Activated CD4-positive, alpha-beta T cell treated with anti-CD3 and anti-CD28 coated beads, Interleukin-2, amount 50 U/mL, for 1 hour (primary cell): ENCODE measurements around the gene BNIP5.

Source experiments
- DNase-seq: peaks from one replicate; pipeline ENCODE4 v3.0.0-alpha.2; 2020

Gene BNIP5

DNA sequence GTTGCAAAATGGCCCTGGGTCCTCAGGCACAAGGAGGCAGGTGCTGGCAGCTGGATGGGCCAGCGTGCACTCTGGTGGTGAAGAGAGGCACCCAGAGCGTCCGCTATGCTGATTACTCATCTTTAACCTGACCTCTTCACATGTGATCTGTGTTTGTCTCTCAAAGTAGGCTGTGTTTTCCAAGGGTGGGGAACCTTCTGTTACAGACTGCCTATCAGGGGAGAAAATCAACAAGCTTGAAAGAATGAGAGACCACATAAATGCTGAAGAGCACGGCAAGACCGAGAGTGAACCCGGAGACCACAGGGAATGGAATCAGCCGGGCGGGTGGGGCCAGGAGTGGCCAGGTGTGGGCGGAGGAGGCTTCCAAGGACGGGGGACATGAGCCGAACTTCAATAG, 16.2 kb downstream of the BNIP5 start:
- DNase-seq = no peak

DNA sequence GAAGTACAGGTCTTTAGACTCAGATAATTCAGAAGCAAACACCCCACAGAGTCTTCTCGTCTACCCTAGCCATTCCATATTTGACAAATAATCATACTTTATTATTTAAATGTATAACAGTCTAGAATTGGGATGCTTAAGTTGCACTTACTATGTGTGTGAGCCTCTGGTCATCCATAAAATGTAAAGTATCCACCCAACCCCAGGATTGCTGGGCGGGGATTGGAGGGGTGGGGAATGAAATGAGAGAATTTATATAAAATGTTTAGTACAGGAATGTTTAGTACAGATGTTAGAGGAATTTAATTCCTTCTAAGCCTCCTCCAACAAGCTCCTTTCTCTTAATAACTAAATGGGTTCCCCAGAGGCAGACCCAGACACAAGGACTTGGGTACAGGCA, 16.9 kb downstream of the BNIP5 start:
- DNase-seq = no peak

- DNase-seq = no peak
Measured at GRCh38 chr6:36319436-36319762, 17.3 kb downstream of the BNIP5 start.

GRCh38 chr6:36318690-36319435, 17.8 kb downstream of the BNIP5 start:
- no peak for DNase-seq

DNA sequence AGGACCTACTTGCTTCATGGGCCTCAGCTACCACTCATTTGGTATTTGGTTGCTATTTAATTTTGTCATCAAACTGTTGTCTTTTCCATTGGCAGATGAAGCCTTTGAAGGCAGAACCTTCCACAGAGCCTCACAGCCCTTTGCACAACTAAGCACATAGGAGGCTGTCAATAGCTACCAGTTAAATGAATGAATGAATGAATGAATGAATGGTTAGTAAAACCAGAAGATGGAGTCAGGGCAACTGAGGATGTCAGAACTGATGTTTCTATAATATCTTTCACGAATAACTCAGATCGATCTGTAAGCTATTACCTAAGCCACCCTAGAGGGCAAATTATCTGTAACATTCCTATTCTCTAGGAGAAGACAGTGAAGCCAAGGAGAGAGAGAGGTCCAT, 19.1 kb downstream of the BNIP5 start:
- DNase-seq = no peak

DNA sequence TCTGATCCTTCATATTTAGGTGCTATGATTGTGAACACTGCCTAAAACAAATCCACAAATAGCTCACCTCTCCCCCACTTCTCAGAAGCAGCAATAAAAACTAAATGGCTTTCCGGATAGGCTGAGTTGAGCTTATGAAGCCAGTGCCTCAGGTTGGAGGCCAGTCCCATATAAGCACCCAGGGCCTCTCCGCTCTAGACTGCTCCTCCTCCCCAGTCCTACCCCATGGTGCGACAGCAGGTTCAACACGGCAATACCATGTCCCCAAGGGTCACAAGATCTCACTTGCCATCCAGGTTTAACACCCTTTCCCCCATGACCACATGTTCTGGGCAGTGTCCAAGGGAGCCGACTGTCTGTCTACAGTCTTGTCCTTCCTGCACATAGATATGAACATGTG, 20.8 kb downstream of the BNIP5 start:
- DNase-seq = no peak

DNA sequence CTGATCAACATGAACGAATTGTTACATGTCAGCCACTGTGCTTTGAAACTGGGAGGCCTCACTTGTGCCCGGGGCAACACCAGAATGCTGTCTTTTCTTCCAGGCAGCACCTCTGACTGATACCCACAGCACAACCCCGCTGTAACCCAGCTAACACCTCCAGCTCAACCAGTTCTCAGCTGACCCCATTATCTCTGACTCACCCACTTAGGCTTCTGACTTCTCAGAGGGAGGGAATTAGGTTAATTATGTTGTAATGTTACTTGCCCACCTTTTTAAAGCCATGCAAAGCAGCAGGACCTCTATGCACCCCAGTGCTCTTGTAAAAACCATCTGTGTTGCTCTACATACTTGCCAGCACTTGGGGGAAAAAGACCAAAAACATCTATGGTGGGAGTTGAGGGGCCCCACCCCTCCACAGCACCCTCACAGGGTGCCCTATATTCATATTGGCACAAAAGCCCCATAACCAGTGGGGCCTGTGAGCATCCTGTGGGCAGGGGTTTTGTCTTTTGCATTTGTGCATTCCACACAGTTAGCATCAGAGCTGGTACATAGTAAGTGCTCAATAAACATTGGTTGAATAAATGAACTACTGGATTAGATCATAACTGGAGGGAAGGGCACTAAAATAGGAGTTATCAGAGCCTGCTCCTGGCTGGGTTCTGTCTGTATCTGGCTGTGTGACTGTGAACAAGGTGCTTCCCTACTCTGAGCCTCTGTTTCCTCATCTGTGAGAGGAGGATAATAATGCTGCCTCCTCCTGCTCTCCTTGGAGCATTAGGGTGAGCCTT, 22.3 kb downstream of the BNIP5 start:
- no peak for DNase-seq

DNA sequence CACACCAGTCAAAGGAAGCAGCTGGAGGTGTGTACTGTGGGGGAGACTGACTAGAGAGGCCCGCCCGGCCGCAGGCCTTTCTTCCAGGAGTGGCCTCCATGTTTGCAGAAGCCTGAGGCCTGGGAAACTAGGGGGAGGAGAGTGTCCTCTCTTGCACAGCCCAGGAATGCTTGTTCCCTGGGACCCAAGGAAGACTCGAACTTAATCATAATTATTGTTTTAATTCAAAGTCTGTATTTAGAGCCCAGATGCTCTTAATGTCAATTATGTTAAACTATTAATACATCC, 23.1 kb downstream of the BNIP5 start:
- no peak for DNase-seq

- no peak for DNase-seq
Measured at GRCh38 chr6:36312854-36313648, 23.6 kb downstream of the BNIP5 start.

GRCh38 chr6:36309900-36310299, 26.8 kb downstream of the BNIP5 start:
- no peak for DNase-seq

GRCh38 chr6:36309203-36309602, 27.5 kb downstream of the BNIP5 start:
- DNase-seq = no peak

- no peak for DNase-seq
Measured at GRCh38 chr6:36308514-36308913, 28.2 kb downstream of the BNIP5 start.

GRCh38 chr6:36306375-36306774, 30.3 kb downstream of the BNIP5 start:
- DNase-seq = no peak

GRCh38 chr6:36305885-36306284, 30.8 kb downstream of the BNIP5 start:
- no peak for DNase-seq

GRCh38 chr6:36302227-36302976, 34.3 kb downstream of the BNIP5 start:
- peak; percentile 93 for DNase-seq

DNA sequence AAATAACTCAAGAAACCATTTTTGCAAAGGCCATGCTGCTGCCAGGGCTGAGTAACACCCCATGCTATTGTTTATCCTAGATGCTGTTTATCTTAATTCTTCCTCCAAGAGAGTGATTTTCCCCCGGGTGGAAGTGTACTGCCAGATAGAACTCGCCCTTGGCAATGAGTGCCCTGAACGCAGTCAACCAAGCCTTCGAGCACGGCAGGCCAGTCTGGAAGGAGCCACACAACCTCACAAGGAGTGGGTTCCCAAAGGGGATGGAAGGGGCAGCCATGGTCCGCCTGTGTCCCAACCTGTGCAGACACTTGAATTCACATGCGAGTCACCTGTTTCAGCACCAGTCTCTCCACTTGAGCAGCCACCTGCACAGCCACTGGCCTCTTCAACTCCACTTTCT, 34.9 kb downstream of the BNIP5 start:
- DNase-seq = no peak

- no peak for DNase-seq
Measured at GRCh38 chr6:36301085-36301658, 35.5 kb downstream of the BNIP5 start.

DNA sequence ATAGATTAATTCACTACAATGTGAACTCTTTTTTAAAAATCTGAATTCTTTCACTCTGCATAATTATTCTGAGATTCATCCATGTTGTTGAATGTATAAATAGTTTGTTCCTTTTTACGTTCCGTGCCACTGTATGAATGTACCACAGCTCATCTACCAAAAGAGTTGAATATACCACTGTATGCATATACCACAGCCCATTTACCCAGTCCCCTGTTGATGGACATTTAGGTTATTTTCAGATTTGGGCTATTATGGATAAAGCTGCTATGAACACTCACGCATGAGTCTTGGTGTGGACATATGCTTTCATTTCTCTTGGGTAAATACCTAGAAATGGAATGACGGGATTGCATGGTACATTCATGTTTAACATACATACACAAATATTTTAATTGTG, 38.7 kb downstream of the BNIP5 start:
- no peak for DNase-seq

DNA sequence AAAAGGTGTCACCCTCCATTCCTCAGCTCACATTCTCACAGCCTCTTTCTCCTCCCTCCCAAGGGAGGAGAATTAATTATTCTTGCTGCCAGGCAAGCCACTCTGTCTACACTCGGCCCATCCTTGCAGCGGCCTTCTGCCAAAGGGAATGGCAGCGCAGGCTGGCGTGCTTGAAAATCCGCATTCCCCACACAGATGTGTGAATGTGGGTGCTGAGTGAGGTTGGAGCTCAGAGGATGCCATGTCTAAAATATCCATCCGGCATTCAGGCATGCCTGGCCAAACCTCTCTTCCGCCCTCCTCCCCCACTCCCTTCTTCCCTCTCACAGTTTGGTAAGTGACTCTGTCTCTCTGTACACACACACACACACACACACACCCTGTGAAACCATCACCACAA, 39.2 kb downstream of the BNIP5 start:
- no peak for DNase-seq

- no peak for DNase-seq
Measured at GRCh38 chr6:36297051-36297450, 39.6 kb downstream of the BNIP5 start.

DNA sequence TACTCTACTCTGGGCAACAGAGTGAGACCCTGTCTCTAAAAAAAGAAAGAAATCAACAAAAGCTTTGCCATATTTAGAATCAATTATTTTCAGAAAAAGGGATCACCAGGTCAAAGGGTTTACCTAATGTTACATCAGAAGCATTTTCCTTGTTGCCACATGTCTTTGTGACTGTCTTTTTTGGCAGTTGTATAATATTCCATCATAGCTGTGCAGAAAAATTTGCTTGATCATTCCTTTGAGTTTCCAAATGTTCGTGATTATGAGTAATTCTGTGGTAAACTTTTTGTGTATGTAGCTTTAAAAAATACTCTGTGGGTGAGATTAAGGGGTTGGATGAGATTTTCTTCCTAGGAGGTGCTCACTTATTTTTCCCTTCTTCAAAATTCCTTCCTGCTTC, 40.4 kb downstream of the BNIP5 start:
- no peak for DNase-seq

- no peak for DNase-seq
Measured at GRCh38 chr6:36292170-36292569, 44.5 kb downstream of the BNIP5 start.
